GM19328 (cell line): ENCODE data around the gene OR14I1.
"Not testable (repeated sequence)": the region's sequence is repeated elsewhere in the genome, so short reads cannot be mapped to it uniquely, and the experiment has no call there.

ENCODE experiments used
- ATAC-seq: cut with Tn5 transposase; IDR thresholded peaks from one replicate; pipeline ENCODE4 v1.9.1; 2021; ENCODE audit warnings: mild to moderate bottlenecking, moderate library complexity; ENCODE audit not compliant: unreplicated experiment

Gene OR14I1

GRCh38 chr1:248688527-248689298 lies 13.9 kb downstream of the OR14I1 start:
- ATAC-seq: no peak

DNA sequence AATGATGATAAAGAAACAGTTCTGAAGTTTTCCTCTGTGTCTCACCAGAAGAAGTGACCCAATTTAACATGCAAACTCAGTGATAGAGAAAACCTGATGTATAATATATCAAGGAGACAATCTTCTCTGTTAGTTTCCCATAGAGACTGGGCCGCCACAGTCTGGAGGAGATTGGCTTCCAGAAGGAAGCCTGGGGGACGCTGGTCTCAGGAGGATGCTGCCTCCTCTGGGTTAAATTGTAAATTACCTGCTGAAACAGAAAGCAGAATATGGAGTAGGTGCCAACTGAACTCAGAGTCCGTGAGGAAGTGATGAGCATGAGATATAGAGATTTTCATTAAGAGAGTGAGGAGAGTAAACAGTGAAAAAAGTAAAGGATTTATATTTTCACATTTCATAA lies 15.8 kb downstream of the OR14I1 start:
- ATAC-seq: peak; percentile 86

DNA sequence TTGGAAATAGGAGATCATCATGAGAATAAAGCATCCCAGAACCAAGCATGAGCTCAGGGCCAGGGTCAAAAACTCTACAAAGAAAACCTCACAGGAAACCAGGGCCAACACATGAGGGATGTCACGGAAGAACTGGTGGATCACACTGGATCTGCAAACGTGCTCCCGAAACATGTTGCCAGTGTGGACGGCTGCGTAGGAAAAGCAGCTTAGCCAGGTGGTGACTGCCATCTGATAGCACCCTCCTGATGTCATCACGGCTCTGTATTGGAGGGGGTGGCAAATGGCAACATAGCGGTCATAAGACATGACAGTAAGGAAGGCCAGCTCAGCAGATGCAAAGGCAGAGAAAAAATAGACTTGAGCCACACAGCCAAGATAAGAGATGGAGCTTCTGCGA lies 20.9 kb downstream of the OR14I1 start:
- ATAC-seq: no peak

DNA sequence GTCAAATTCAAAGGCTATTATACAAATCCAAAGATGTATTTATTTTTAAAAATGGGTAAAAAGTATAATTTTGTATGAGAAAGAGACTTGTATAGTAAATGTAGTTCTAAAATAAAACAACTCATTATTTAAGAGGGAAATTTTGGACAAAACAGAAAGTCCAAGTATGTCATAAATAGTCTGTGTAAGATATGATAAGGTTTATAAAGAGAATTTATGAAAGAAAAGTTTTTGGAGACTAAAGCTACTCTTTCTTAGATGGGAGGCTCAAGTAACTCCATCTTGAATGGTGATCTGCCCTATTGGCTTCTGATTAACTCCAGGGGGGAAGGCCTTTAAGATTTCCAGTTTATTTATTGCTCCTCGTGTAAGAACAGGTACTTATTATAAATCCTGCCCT lies 32.6 kb downstream of the OR14I1 start:
- no peak for ATAC-seq

DNA sequence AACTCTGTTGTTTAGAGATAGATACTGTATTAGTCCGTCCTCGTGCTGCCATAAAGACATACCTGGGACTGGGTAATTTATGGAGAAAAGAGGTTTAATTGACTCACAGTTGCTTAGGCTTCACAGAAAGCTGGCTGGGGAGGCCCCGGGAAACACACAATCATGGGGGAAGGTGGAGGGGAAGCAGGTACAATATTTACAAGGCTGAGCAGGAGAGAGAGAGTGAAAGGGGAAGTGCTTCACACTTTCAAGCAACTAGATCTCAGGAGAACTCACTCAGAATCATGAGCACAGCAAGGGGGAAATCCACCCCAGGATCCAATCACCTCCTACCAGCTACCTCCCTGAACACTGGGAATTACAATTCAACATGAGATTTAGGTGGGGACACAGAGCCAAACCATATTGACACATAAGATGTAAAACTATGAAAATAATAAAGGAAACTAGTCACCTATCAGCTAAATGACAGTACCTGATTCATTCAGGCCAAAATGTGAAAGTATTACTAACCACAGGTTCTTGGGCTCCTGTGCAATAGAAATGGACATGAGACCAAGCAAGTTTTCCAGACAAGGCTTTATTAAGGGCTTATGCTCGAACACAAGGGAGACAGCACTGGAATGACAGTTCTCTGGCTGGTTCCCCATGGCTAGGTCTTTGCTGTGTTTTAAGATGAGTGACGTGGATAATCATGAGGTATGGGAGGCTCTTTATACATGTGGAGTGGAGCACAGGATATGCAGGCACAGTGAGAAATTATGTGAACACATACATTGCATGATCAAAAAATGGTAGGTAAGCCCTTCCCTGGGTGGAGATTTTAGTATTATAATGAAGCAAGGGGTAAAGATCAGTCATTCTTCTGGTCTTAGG lies 38.9 kb downstream of the OR14I1 start:
- ATAC-seq: peak; percentile 95

GRCh38 chr1:248656797-248657196 lies 45.8 kb downstream of the OR14I1 start:
- ATAC-seq: not testable (repeated sequence)

DNA sequence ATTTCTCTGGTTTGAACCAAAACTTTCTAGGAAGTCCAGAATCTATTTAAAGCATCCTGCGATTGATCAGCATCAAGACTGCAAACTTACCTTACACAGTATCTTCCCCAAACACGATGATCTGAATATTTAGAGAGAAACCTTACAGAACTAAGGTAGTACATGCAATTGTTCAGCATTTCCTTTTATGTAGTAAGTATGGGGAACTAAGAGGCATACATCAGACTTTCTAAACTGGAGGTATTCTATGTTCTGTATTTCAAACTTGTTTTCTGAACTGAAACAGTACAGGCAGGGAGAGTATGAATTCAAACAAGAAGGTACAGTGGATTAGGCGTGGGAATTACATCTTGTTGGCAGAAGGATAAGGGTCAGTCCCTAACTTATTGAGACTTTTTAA lies 47.2 kb downstream of the OR14I1 start, which contains the start of gene OR2T27:
OR2T27 (minus strand) TSS at position 175 of the 400 bp plus-strand sequence. CDS start 4,644 bp downstream, outside the sequence.
- peak; percentile 47 for ATAC-seq
